NCI-H1436 (cell line): ENCODE results near the gene ZNF669.
A peak's percentile ranks its signal among the peaks of the same experiment; 100 is the strongest.

Experiments
- DNase-seq: peaks from one replicate; lab custom pipeline; 2025; lab: John Stamatoyannopoulos, UW

ZNF669 gene

GRCh38 chr1:247111259-247111699 lies 7.1 kb upstream of the ZNF669 start:
- DNase-seq = no peak

GRCh38 chr1:247110627-247111258 lies 6.6 kb upstream of the ZNF669 start:
- DNase-seq = no peak

DNA sequence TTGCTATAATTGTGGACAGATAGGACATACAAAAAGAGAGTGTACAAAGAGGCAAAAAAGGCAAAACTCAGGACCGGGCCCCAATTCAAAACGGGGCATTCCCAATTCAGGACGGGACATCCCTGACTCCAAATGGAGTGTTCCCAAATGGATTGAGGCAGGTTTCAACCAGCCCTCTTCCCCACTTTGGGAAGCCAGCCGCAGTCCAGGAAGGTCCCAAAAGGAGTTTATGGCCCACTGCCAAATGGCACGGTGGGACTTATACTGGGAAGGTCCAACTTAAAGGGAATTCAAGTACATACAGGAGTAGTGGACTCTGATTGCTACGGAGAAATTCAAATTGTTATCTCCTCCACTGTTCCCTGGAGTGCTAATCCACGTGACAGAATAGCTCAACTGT lies 3.5 kb upstream of the ZNF669 start:
- no peak for DNase-seq

DNA sequence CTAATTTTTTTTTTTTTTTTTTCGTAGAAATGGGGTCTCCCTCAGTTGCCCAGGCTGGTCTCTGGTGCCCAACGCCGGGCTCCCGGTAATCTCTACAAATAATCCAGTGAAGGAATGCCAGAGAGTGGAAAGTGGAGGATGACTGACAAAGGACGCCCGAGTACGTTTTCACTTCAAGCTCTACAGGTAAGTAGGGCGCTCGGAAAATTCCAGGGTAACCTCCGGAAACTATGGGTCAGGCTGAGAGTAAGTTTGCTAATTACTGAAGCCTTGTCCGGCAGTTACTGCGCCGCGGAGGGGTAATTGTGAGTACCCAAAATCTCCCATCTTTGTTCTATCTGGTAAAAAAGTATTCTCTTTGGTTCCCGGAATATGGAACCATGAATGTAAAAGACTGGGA lies 1.8 kb upstream of the ZNF669 start:
- DNase-seq = no peak

DNA sequence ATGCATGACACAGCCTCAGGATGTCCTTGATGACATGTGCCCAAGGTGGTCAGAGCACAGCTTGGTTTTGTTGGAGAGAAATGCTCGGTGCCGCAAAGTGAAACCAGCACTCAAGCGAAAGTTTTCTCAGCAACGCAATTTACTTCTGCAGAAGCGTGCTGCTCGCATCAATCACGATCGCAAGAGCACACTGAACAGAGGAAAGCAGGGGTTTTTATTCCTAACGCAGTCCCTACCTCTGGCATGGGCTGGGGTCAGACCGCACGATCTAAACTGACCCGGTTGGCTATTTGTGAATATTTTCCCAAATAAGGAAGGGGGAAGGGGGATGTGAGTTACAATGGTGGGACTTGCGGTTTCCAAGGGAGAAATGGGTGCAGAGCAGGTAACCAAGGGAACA lies 809 bp upstream of the ZNF669 start:
- no peak for DNase-seq

DNA sequence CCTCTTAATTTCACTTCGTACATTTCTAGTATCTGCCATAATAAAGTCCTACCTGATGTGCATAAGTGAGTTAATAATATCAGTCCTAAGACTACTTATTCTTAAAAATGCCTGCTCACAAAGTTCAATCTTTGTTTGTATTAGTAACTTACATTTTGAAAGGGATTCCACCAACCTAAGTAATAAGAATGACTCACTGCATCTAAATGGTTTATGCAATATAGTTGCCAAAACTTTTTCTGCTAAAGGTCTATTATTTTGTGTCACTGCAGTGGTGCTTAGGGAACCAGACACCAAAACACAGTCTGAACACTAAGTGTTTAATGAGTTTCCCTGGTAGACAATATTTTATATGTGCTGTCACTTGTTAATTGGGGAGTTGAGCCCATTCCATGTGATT lies 1.8 kb downstream of the ZNF669 start:
- no peak for DNase-seq

DNA sequence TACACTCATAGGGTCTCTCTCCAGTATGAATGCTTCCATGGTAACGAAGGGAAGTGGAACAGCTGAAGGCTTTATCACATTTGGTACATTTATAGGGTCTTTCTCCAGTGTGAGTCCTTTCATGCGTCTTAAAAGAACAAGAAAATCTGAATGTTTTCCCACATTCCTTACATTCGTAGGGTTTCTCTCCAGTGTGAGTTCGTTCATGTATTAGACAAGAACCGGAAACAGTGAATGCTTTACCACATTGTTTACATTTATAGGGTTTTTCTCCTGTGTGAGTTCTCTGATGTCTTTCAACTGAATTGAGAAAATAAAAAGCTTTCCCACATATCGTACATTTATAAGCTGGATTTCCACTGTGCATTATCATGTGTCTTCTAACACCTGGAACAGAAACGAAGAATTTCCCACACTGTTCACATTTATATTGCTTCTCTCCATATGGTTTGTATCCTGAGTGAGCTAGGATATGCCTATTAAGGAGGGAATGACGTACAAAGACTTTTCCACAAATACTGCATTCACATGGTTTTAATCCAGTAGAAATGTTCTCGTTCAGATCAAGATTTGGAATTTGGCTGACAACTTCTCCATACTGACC lies 3.4 kb downstream of the ZNF669 start:
- no peak for DNase-seq

GRCh38 chr1:247096958-247097357 lies 7.2 kb downstream of the ZNF669 start:
- DNase-seq = no peak

GRCh38 chr1:247096544-247096943 lies 7.6 kb downstream of the ZNF669 start:
- DNase-seq = no peak

- DNase-seq = no peak
Observed at GRCh38 chr1:247096112-247096511, 8.0 kb downstream of the ZNF669 start.

- no peak for DNase-seq
Observed at GRCh38 chr1:247090455-247090854, 13.7 kb downstream of the ZNF669 start.

DNA sequence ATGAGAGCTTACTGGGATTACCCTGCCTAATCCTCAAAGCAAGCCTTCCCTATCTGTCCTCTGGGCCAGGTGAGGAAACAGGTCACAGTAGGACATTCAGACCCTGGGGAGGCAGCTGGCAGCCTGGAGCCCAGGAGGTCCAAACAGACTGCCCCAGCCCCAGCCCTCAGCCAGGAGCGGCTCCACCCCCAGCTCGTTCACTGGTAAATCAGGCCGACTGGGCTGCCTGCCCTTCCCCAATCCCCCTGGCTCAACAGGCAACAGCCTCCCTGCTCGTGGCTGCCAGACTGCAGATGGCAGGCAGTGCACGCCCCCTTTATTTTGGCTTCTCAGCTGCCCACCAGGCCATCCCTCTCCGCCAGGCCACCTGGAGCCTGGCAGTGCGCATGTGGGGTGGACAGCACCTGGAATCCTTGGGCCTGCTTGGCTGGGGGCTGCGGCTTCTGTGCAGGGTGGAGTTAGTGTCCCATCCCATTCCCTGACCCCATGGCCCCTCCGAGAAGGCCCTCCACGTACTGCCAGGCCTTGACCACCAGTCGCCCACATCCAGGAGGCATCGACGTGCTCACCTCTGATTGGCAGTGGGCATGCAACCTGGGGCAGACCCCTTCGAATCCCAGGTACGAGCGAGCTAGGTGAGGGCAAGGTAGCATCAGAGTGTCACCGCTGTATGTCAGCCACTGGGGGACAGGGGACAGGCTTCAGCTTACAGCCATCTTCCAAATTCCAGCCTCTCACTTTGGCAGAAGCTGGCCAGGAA lies 14.4 kb downstream of the ZNF669 start:
- no peak for DNase-seq

- DNase-seq = no peak
Observed at GRCh38 chr1:247088967-247089366, 15.2 kb downstream of the ZNF669 start.

GRCh38 chr1:247087256-247087655 lies 16.9 kb downstream of the ZNF669 start:
- no peak for DNase-seq

- no peak for DNase-seq
Observed at GRCh38 chr1:247085310-247085709, 18.8 kb downstream of the ZNF669 start.

GRCh38 chr1:247084771-247085170 lies 19.4 kb downstream of the ZNF669 start:
- no peak for DNase-seq

DNA sequence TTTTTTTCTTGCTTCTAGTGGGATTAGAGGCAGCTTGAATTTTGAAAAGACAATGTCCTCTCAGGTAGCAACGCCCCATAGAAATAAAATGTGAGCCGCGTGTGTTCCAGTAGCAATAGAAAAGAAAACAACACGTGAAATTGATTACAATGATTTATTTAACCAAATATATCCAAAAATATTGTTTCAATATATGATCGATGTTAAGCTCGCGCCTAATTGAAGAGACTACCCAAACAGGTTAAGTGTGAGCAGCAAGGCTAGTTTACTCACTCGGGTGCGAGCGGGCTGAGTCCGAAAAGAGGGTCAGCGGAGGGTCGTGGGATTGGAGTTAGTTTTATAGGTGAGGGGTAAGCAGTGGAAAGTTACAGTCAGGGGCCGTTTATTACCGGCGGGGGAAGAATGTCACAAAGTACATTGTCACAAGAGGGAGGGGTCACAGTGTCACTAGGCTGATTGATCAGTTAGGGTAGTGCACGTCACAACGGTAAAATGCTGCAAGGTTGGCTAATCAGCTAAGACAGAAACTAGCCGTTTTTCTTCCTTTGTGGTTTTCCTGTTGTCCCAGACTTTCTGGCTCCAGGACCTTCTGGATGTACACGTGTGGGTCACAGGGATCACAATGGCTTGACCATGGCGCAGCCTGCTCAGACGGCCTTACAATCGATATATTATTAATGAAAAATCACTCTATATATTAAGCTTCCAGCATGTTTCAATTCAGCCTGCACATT lies 24.8 kb downstream of the ZNF669 start:
- DNase-seq = no peak

- peak; percentile 99 for DNase-seq
Observed at GRCh38 chr1:247078258-247079140, 25.7 kb downstream of the ZNF669 start, which contains the start of gene ZNF670. ZNF670 (minus strand) TSS chr1:247078811; CDS start chr1:247078596, 215 bp downstream.

DNA sequence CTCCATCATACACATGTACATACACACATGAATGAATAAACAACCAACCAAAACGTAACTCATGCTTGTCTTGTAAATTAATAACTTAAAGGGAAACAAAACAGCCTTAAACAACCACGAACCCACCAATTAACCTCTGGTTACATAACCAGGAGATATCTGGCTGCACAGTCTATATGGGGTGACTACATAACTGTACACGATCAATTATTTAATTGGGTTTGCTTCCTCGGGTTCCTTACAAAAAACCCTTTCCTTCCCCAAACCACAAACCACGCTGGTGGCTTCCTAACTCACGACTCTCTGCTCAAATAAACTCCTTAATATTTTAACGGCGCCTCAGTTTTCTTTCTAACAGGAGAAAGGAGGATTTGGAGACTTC lies 26.3 kb downstream of the ZNF669 start:
- DNase-seq = no peak

DNA sequence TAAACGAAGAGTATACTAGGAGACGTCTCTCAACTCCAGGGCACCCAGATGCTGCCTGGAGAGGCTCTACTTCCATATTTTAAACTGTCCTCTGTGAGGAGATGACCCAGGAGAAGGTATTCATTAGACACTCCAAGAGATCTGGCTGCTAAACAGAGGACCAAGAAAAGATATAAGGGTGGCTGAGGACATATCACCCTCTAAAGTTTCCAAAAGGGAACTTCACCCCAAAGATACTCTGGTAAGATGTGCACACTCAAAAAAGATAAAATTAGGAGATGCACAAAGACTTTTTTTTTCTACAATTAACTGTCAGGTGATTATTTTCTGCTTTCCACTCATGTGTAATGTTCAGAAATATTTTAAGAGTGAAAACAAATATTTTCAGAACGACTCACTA lies 26.9 kb downstream of the ZNF669 start:
- no peak for DNase-seq

DNA sequence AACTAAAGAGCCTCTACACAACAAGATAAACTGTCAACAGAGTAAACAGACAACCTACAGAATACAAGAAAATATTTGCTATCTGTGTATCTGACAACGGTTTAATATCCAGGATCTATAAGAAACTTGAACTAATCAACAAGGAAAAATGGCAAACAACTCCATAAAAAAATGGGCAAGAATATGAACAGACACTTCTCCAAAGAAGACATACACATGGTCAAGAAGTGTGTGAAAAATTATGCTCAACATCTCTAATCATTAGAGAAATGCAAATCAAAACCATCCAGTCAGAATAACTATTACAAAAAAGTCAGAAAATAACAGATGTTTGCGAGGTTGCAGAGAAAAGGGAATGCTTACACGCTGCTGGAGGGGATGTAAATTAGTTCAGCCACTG lies 33.5 kb downstream of the ZNF669 start:
- DNase-seq = no peak

DNA sequence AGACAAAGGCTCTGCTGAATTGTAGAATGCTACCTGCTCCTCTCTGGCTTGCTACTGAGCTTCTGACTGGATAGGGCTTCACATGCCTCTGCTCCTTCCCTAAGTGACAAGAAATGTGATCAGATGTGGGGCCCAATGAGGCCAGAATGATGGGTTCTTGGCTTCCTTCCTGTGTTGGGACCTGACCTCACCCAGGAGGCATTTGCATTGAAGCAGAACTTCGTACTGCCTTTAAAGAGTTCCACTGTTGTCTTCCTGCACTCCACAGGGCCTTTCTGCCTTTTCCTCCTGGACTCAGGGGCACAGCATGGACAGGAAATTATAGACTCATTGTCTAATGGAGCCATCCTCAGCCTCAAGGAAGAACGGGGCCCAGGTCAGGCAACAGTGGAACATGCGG lies 39.9 kb downstream of the ZNF669 start:
- DNase-seq = no peak
